Fibroblast of skin of back (primary cell): ENCODE measurements around the gene EPB42.
A peak's percentile ranks its signal among the peaks of the same experiment; 100 is the strongest.
"Not testable (repeated sequence)": the region's sequence is repeated elsewhere in the genome, so short reads cannot be mapped to it uniquely, and the experiment has no call there.

Source experiments
- DNase-seq: peaks from one replicate; pipeline ENCODE4 v3.0.0-alpha.2; 2013

The EPB42 gene

DNA sequence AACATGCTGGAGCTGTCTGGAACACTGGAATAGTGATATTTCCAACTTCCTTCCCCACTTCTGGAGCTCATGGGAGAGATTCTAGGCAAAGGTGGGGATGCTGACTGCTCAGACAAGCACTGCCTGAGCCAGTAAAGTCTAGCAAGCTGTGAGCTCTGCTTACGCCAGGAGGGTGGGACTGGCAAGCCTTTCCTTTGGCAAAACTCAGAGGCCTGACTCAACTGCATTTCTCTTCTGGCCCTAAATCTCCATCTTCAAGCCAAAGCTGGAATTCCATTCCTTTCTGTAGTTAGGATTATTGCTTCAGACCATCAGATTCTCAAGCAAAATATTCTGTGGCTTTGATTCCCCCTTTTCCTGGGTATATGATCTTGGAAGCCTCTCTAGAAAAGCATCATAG, 20.3 kb upstream of the EPB42 start:
- peak; percentile 18 for DNase-seq

DNA sequence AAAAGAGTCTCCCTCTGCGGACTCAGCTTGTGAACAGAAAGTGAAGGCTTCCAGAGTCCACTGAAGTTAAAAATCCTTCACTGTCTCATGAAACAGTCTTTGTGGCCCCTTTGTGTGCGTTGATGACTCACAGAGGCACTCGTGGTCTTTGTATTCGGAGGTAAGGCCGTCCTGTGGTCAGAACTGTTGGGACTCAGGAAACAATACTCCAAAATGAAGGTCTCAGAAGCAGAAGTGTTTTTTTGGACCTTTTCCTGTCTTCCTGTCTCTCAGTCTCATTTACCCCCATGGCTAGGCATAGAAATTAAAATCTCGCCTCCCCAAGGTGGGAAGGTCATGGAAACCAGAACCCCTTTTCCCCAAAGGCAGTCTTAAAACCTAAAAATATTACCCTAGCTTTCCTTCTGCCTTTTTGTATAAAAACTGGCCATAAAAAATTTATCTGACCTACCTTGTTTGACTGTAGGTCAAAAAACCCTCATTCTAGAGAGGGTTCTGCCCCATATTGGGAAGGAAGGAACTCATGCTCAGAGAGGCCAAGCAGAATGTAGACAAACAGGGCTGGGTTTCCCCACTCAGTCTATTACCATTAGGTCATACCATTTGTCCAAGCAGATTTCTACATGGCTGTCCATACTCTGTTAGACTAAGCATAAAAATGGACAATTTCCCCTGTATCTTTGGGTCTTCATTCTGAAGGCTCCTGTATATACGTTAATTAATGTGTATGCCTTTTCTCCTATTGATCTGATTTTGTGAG, 19.1 kb upstream of the EPB42 start:
- DNase-seq: no peak

DNA sequence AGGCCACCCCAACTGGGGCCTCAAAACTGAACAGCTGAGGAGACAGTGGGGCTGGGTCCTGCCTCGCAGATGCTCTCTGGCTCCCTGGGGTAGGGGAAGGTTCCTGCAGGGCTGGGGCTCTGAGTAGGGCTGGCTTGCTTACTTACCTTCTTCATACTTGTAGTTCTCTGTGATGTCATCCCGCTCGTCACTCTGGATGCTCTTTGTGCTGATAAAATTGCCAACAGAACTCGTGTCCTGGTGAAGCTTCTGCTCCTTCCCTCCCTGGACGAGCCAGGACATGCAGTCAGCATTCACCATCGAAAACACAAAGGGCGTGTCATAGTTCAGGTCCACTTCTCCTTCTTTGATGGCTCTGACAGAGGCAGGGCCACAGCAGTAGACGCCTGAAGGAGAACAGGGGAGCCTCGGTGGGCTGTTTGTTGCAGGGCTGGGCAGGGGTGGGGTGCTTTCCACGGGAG, 17.9 kb upstream of the EPB42 start:
- DNase-seq: no peak

DNA sequence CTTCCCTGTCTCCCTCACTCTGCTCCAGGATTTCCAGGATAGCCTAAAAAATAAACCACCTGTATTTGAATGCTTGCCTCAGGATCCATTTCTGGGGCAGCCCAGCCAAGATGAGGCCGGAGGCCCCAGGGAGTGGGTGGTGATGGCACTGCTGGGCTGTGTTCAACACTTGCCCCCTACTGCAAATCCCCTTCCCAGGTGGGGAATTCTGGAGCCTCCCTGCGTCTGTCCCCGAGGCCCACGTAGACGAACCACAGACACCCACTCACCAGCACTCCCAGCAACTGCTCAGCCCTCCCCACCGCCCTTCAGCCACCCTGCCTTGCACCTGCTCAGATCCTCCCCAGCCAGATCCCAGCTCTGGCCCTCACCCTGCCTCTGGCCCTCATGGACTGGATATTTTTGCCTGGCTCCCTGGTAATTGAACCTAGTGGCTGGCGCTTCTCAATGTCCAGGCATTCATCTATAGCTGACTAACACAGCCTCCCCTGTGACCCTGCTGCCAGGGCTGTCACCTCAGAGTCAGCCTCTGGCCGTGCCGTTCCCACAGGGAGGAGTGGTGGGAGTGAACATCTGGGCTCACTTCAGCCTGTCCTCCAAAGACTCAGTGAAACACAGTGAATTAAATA, 17.1 kb upstream of the EPB42 start:
- no peak for DNase-seq

DNA sequence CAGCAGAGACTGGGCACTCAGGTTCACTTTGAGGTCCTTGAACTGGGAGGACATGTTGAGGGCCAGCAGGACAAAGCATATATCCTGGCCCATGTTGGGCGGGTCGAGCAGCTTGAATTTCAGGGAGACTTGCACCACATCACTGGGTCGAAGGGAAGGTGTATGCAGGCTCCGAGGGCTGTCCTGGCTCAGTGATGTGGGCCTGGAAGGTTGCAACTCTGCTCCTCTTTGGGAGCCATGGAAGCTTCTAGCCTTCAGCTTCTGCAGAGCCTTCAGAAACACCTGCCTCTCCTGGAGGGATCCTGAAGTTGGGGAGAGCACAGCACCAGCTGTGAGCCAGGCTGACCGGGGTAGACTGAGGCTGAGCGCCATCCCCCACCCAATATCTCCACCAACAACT, 14.7 kb upstream of the EPB42 start:
- DNase-seq: no peak

DNA sequence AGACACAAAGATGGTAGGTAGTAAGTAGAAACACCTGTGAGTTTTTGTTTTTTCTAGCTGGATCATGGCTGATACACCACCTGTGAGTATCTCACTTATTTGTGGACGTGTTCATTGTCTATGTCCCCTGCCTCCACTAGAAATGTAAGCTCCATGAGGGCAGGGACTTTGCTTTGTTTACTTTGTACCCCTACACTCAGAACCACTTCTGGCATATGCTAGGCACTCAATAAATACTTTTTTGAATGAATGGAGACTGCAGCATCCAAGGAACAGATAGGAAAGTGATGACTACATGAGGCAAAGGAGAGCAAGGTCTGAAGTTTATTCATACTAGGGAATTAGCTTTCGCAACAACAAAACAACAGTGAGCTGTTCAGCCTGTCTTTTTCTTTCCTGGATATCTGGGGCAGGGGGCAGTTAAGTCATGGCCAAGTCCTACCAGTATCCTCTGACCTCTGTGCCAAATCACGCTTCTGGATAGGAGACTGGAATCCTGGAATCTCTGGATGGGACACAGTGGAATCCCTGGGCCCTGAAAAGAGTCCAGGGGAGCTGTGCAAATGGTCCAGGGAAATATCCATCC, 11.6 kb upstream of the EPB42 start:
- DNase-seq: no peak

DNA sequence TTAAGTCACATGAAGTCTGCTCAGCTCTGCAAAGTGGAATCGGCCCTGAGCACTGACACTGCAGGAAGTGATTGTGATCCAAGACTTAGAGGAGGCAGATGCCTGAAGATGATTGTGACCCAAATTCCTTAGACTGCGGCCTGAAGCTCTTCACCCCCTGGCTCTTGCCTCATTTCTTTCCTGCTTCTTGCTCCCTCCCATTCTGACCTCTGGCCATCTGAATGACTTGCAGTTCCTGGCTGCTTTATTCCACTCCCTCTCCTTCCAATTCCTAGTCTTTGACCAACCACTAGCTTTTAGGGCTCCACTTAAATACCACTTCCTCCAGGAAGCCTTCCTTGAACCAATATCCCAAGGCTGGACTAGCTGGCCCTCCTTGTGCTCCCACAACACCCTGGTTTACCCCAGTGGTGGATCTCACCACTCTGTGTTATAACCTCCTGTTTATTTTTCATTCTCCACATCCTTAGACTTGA, 9.9 kb upstream of the EPB42 start:
- DNase-seq: peak; percentile 24

DNA sequence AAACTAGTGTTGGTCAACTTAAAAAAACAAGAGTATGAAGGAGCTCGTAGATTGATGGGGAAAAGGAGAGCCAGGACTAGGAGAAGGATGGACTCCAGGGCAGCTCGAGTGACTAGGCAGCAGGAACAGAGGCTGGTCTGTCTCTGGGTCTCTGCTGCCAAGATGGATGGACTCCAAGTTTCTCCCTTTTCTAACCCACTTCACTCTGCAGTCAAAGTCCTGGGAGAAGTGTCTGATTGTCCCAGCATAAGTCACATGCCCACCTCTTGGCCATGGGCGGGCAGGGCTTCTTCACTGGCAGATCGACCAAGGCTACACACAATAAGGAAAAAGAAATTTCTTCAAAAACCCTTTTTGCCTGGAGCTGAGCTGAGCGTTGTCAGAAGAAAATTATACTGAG, 9.2 kb upstream of the EPB42 start:
- no peak for DNase-seq

DNA sequence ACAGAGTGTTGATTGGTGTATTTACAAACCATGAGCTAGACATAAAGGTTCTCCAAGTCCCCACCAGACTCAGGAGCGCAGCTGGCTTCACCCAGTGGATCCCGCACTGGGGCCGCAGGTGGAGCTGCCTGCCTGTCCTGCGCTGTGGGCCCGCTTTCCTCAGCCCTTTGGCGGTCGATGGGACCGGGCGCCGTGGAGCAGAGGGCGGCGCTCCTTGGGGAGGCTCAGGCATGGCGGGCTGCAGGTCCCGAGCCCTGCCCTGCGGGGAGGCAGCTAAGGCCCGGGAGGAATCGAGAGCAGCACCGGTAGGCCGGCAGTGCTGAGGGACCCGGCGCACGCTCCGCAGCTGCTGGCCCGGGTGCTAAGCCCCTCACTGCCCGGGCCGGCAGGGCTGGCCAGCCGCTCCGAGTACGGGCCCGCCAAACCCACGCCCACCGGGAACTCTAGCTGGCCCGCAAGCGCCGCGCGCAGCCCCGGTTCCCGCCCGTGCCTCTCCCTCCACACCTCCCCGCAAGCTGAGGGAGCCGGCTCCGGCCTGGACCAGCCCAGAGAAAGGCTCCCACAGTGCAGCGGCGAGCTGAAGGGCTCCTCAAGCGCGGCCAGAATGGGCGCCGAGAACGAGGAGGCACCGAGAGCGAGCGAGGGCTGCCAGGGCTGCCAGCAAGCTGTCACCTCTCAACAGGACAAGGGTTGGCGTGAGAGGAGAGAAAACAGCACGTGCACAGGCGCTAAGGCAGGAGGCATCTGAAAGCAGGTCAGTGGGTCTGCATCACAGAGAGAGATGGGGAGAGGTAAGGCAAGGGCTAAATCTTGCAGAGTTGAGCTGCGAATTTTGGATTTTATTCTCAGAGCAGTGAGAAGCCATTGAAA, 5.9 kb upstream of the EPB42 start:
- no peak for DNase-seq

DNA sequence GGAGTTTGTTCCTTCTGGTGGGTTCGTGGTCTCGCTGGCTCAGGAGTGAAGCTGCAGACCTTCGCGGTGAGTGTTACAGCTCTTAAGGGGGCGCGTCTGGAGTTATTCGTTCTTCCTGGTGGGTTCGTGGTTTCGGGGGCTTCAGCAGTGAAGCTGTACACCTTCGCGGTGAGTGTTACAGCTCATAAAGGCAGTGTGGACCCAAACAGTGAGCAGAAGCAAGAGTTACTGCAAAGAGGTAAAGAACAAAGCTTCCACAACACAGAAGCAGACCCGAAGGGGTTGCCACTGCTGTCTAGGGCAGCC, 5.1 kb upstream of the EPB42 start:
- not testable (repeated sequence) for DNase-seq

DNA sequence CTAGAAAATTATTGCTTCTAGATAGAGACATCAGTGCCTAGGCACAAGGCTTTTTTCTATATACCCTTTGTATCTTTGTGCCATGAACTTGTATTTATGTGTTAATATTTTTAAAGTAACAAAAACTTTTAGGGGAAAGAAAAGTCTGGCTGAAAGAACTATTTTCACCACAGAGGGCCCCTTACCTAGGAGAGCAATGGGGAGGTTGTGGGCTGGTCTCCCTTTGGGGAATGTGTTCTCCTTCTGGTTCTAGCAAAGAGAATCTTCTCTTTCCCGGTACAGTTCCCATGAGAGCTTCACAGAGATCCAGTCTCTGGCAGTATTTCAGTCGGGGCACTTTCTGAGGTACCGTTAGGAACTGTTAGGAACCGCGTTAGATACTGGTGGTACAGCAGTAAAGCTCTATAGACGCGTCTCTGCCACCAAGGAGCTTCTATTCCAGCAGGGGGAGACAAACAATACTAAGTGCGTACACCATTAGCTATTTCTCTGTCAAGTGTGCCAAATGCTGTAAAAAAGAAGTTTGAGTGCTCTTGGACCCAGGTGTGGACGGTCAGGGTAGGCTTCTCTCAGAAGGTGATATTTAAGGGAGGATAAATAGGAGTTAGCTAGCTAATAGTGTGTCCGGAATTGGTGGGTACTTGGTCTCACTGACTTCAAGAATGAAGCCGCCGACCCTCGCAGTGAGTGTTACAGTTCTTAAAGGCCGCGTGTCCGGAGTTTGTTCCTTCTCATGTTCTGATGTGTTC, 4.6 kb upstream of the EPB42 start:
- peak; percentile 65 for DNase-seq

DNA sequence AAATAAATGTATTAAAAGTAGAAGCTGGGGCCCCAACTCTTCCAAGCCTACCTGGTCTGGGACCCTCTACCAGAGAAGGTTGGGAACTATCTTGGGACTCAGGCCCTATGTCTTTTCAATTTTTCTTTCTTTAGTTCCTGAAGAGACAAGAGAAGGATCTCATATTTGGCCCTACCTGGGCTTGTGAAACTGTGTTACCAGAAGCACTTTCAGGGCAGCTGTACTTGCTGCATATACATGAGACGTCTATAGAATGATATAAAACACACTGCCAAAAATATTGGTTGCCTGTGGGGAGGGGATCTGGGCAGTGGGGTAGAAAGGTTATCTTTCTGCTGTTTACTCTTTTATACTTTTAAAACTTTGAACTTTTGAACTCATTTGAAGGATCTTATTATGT, 604 bp upstream of the EPB42 start:
- no peak for DNase-seq

DNA sequence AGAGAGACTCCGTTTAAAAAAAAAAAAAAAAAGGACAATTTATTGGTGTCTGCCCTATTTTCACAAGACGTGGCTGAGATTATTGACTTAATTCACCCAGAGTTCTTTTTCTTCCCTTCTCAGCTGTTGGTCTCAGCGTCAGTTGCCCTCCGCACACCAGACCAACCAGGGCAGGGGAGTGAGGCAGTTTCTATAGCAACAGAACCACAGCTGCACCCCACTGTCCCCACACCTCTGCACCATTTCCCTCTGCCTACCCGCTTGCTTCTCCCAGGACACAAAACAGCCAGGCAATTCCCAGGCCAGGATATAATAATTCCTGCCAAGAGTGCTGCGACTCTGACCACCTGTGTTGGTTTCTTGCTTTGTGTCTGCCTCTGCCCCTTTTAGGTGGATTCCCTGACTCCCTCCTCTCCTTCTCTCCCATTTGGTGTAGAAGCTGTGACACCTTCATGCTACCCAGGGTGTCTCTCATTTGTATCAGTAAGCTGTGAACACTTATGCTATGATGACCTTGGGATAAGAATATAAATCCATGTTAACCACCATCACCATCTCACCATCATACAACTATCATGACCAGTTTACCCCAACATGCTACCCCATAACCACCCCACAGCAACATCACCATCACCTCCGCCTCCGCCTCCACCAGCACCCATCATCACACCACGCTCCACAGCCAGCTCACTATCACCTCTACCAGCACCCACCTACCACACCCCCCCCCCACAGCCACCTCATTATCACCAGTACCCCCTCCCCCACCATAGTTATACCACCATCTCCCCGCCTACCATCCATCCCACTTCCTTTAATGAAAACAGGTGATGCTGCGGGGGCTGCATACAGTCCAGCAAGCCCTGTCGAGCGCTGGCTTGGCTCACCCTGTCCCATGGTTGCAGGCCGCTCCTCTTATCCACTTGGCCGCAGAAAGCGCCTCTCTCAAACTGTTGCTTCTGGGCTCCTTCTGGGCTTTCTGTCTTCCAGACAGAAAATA, 589 bp downstream of the EPB42 start:
- no peak for DNase-seq

DNA sequence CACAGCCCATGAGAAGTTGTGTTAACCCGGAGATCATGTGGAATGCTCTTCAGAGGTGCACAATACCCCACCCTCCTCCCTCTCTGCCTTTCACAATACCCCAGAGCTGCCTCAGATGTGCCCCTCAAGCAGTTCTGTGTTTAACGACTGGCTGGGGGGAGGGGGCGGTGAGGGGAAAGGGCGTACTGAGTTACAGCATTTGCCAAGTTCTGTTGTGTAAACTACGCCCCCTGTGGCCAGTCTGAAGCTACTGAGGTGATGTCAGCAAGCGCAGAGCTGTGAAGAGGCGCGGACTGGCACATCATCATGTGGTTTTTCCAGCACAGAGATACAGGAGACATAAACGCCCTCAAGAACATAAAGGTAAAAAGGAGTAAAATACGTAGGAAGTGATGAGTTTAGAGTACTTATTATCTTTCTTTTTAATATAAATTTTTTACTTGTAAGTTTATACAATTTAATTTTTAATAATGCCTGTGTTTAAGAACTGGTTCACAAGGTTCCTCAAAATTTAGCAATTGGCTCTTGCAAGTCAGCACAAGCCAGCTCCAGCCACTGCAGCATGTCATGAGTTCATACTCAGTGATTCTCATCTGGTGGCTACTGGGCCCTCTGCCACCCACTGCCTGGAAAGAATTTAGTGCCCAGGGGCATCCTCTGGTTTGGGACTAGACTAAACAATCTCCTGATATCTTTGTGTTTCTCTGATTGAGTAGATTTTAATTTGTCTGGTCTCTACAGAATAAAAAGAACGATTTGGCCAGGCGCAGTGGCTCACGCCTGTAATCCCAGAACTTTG, 1.7 kb downstream of the EPB42 start:
- peak; percentile 14 for DNase-seq

DNA sequence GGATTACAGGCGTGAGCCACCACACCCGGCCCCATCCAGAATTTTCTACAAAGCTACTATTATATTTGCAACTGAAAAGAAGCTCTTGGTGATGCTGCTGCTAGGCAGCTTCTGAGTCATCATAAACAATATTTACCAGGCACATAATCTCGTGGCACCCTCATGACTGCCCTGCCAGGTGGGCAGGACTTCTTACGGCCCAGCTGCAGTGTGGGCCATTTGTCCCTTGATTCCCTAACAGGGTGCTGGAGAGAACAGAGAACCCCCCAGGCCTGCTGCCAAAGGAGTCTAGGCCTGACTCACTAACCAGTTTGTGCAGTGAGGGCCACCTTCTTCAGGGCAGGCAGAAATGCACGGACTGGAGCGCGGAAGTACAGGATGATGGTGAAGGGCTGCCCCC, 4.9 kb downstream of the EPB42 start:
- no peak for DNase-seq

DNA sequence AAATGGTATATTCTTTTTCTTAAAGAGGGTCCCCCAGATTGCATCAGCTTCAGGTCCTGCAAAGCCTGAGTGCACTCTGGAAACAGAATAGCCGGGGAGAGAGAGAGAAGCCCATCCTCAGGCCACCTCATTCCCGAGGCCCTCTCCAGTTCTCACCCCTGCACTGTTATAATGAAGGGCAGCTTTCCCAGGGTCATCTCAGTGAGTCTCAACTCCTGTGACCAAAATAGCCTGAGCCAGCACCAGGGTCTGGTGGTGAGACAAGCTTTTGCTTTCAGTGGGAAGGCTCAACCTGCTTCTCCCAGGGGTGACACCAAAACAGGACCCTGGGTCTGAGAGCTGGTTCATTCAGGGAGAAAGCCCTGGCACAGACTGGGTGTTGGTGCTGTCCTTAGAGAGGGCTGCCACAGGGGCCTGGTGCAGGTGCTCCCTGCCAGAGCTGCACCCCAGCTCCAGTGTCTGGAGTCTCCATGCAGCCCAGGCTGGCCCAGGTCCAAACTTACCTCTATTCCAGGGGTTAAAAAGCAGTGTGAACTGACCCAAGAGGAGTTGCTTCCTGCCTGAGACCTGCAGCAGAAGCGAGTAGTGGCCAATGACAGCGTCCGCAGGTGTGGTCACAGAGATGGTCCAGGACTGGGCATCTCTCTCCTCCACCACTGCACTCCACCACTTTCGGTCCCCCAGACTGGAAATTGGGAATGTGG, 6.1 kb downstream of the EPB42 start:
- no peak for DNase-seq

DNA sequence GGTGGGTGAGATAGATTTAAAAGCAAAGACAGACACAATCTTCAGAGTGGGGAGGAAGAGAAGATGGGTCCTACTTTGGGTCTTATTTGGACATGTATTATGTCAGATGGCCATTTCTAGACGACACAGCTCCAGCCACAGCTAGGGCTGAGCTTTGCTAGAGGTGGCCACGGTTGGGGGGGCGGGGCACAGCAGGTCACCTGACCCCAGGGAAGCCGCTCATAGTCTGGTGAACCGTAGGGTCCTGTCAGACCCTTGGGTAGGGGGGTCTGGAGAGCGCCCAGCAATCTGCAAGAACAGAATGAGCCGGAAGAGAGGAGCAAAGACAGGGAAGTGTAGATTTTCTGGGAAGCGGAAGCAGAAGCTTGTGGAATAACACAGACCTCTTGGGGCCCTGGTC, 6.6 kb downstream of the EPB42 start:
- no peak for DNase-seq

DNA sequence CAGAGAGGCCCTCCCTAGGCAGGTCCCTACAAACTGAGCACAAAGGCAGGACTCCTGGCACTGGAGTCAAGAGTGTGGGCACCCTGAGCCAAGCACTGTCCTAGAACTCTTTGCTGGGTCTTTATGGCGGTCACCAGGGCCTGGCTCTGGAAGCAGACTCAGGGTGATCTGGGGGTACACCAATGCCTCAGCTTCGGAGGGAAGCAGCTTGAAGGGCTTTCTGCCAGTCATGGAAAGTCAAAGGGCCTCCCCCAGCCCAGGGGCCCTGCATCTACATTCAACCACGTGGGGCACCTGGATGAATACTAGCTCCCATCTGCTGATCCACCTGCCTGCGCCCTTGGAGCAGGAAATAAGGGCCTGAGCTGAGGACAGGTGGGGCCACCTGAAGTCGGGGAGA, 7.4 kb downstream of the EPB42 start:
- DNase-seq: no peak

DNA sequence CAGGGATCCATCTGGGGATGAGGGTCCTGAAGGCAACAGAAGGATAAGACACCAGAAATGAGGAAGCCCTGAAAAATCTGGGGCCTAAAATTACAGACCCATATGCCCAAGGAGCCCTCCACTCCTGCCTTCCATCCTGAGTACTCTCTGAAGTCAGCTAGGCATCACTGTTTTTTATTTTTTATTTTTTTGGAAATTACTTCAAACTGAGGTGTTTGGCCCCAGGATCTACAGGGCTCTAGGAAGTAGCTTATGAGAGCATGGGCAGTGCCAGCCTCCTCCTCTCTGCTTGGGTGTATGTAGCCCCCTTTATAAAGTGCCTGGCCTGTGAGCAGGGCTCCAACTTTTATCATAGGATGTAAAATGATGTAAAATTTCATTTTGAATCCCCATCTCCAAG, 7.9 kb downstream of the EPB42 start:
- no peak for DNase-seq

DNA sequence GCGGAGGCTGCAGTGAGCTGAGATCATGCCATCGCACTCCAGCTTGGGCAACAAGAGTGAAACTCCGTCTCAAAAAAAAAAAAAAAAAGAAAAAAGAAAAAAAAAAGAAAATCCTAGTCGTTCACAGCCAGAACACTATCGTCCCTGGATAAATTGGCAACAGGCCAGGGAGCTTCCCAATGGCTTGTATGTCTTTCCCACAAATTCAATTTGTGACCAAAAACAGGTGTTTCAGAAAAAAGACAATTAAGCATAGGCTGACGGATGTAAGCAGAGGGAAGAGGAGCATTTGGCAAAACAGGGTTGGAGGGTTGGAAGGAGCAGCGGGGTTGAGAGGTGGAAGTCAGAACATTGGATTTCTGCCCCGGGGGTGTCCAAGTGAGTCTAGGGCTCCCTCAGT, 8.5 kb downstream of the EPB42 start:
- no peak for DNase-seq
